Fibroblast of skin of right quadriceps (primary cell): ENCODE measurements around the gene KIF12.
"Not testable (repeated sequence)": the region's sequence is repeated elsewhere in the genome, so short reads cannot be mapped to it uniquely, and the experiment has no call there.

Experiments
- DNase-seq: peaks from one replicate; pipeline ENCODE4 v3.0.0-alpha.2; 2013

KIF12 gene

DNA sequence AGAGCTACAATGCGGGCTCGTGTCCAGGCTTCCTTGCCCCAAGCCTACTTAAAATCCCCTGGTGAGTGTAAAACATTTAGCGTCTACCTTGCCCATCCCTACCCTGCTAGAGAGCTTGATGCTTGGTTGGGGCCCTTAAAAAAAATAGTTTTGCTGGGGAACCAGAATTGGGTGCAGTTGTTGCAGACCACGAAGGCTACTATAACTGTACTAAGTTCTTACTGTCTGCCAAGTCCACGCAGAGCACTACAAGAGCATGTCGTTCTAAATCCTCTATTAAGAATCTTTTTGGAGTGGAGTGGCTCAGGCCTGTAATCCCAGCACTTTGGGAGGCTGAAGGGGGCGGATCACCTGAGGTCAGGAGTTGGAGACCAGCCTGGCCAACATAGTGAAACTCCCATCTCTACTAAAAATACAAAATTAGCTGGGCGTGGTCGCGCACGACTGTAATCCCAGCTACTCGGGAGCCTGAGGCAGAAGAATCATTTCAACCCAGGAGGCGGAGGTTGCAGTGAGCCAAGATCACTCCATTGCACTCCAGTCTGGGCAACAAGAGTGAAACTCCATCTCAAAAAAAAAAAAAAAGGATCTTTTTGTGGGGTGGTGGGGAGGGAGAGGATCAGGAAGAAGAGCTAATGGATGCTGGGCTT, 16.2 kb downstream of the KIF12 start:
- not testable (repeated sequence) for DNase-seq

- peak; percentile 82 for DNase-seq
Observed at GRCh38 chr9:114082017-114082762, 16.9 kb downstream of the KIF12 start.

GRCh38 chr9:114081441-114082016, 17.6 kb downstream of the KIF12 start:
- no peak for DNase-seq

DNA sequence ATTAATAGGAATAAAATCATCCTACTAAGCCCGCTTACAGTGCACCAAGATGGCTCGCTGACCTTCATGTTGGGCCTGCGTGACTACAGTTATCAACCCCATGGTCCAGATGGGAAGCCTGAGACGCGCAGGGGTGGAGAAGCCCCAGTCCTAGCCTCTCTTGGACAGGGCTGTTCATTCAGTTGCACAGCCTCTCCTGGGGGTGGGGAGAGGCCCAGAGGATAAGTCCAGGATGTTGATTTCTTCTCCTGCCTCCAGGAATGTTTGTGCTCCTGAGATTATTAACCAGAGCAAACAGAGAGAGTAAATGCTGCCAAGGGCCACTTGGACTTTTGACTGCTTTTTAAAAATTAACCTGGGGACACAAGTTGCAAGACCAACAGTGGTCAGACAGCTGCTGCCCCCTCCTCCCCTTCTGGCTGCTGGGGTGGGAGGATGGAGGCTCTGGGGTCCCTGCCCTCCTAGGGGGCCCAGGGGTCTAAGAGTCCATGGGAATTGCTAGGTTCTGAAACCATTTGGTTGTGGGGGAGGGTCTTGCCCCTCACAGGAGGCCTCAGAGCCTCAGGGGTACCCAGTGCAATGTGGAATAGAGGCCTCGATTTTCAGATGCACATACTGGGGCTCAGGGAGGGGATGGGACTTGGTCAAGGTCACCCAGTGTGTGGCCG, 18.2 kb downstream of the KIF12 start:
- DNase-seq: no peak

DNA sequence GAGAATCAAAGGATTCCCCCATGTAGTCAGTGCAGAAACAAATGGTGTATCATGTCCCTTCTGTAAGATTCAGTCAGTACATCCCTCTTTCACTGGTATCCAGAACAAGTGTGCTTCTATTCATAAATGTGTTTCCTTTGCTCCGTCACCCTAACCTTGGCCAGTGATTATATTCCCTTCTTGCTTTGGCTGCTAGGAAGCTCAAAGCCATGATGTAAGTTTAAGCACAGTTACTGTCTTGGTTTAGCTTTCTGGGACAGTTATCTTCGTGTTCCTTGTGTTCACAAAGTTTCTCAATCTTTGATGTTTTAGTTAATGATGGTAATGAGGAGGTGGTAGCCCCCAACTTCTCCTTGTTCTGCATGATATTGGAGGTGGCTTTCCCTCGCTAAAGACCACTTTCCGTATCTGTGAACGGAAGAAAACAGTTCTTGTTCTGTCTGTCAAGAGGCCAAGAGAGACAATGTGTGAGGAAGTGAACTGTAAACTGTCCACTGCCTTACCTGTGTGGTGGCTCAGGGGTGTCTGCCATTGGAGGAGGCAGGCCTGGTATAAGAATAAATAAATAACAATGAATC, 18.8 kb downstream of the KIF12 start:
- no peak for DNase-seq

DNA sequence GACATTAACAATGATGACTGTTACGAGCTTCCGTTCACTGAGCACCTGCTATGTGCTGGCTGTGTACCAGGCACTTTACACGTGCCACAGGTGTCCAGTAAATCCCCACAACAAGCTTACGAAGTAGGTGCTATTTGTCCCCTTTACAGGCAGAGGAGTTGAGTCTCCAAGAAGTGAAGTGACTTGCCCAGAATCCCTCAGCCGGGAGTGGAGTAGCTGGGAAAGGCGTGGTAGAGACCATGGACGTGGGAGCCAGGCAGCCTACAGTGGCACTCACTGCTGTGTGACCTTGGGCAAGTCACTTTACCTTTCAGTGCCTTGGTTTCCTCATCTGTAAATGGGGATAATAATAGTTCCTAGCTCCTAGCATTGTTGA, 20.3 kb downstream of the KIF12 start:
- DNase-seq: no peak

DNA sequence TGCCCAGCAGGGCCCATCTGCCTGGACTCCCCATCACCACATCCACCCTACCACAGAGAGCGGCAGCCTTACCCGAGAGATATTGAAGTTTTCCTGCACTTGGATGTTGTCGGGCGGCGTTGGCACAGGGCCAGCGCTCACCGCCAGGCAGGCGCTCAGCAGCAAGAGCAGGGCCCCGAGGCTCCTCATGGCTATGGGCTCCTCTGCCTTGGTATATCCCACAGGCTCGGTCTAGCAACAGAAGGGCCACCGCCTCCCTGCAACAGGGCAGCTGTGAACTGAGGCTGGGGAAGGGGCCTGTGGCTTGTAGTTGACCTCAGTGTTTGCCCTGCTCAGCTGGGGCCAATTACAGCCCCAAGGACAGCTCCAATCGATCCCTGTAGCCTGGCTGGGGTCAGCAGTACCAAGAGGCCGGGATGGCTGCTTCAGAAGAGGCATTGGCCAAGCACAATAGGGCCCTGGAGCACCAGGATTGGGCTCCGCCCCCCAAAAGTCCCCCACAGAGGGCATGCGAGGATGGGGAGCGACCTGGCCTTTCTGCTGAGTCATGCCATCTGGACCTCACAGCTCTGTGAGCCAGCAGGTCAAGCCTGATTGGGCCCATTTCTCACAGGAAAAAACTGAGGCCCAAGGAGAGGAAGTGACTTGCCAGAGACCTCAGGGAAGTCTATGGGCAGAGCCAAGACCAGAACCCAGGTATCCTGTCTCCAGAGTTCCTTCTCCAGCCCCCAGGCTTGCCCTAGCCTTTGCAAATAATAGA, 20.9 kb downstream of the KIF12 start, which contains the start of gene AMBP:
Gene AMBP, minus strand, starts transcription at position 280 of the 760 bp plus-strand sequence. Its CDS starts 91 bp downstream, at position 189.
- no peak for DNase-seq

DNA sequence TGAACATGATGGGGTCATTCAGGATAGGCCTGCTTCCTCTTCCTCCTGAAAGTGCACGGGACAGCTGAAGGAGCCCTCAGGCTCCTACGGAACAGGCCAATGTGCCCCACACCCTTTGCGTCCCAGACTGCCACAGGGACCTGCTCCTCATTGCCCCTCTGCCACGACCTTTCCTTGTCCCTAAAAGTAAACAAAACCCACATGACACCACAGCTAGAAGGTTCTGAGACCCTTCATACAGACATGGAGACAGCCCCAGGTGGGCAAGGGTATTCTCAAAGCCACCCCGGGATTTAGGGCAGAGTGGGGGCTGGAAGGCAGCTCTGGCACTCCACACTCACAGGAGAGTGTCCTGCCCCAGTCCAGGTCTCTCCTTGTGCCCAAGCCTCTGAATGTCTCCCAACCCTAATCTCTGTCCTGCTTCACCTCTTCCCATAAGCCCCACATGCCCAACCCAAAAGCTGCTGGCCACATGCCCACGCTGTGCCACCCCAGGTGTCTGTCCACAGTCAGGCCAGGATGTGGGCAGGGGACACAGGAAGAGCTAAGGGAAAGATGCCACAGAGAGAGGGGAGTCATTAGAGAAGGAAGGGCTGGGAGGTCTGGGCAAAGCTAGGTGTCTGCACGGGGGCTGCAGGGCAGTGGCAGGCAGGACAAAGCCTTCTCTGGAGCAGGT, 21.8 kb downstream of the KIF12 start:
- no peak for DNase-seq

GRCh38 chr9:114076237-114077161, 22.6 kb downstream of the KIF12 start:
- no peak for DNase-seq

DNA sequence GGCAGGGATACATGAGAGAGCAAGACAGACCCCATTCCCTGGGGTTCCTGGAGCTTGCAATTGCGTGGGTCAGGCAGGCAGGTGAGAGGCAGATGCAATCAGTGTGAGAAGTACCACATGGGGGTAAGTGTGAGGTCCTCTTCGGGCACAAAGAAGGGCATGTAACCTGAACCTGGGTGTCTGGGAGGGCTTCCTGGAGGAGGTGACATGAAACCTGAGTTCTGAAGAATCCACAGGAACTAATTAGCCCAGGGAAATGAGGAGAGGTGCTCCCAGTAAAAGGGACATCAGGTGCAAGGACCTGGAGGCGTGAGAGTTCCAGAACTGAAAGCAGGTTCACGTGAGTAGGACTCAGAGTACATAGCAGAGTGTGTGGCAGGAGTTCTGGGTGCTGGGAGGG, 23.5 kb downstream of the KIF12 start:
- no peak for DNase-seq

GRCh38 chr9:114072184-114073140, 26.6 kb downstream of the KIF12 start:
- DNase-seq: no peak

DNA sequence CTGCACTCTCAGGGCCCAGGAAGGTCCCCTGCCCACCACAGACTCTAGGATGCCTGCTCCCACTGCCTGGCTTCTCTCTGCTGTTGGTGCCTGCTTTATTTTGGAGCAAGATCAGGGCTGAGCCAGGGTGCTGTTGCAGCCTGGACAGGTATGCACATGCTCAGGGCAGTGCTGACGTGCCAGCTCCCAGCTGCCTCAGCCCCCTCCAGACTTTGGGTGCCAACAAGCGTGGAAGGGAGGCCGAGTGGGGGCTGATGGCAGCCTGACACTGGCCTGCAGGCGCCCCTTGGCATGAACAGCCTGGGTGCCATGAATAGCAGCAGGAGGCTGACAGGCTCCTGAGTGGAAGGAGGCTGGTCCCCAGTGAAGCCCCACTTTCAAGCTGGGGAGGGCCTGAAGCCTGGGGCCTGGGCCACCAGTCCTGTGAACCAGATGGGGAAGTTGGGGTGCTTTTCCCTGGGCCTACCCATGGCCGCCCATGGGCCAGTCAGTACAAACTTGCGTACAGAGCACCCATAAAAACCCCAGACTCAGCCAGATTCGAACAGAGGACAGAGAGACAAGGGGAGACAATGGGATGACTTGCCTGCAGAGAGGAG, 27.8 kb downstream of the KIF12 start:
- DNase-seq: no peak

GRCh38 chr9:114070188-114071103, 28.6 kb downstream of the KIF12 start:
- DNase-seq: no peak

- no peak for DNase-seq
Observed at GRCh38 chr9:114069476-114070187, 29.5 kb downstream of the KIF12 start.

DNA sequence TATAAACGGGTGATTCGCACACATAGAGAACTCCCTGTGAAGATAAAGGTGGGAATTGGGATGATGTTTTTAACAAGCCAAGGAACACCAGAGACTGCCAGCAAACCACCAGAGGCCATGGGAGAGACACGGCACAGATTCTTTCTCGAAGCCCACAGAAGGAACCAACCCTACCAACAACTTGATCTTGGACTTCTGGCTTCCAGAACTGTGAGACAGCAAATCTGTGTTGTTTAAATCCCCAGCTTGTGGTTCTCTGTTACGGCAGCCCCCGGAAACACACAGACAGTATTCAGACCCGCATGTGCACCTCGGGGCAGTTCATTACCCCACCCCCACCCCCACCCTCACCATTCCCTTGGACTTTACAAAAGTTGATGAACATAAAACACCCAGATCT, 33.8 kb downstream of the KIF12 start:
- DNase-seq: no peak

- no peak for DNase-seq
Observed at GRCh38 chr9:114061830-114062474, 37.1 kb downstream of the KIF12 start.

DNA sequence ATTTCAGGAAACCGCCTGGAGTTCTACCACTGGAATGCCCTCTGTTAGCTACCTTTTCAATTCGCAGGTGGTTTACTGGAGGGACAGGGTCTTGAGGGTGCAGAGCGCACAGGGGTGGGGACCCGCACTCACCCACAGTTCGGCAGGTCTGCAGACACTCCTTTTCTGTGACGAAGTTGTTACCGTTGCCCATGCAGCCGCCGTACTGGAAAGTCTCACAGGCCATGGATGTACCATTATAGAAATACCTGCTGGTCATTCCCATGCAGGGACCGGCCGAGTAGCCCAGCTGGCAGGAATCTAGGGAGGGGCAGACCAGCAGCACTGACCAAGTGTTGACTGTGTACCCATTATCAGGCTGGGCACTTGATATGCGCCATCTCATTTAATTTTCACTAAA, 37.8 kb downstream of the KIF12 start:
- no peak for DNase-seq
